ENCODE data around the gene VPS41. TPM values are rescaled to one million over a fixed set of nuclear protein-coding genes. Genes with fewer than 3 reads are reported as not detected.

VPS41 gene
- total and polyA plus RNA-seq, 2 of the 13 experiments (the other 11 are each of a cell fraction or from before 2014, with no cell fraction given) = 12.1 to 43.4 TPM

- Histone ChIP-seq H3K27me3 (ENCODE audit: control insufficient read depth in 1 of 2, insufficient read depth in 2 of 2, low read length in 2 of 2) (no peaks in the 10 kb centered on the region), H3K4me2 (ENCODE audit: low read depth, low read length) (no peak overlapping the region), H3K9ac (ENCODE audit: insufficient read depth, low read depth, low read length) (no peak overlapping the region), H3K36me3 (replicated peaks in 1 of 2; ENCODE audit: control insufficient read depth in 1 of 2, insufficient read depth in 2 of 2, low read length in 2 of 2) (no peaks in the 10 kb centered on the region), H3K9me3 (ENCODE audit: low read length) (no peaks in the 10 kb centered on the region), H3K79me2 (ENCODE audit: insufficient read depth, low read length) (no peaks in the 10 kb centered on the region), H4K20me1 (ENCODE audit: insufficient read depth, low read length) (no peaks in the 10 kb centered on the region), H3K4me3 (replicated peaks in 1 of 3; ENCODE audit: insufficient read depth in 1 of 3, low read depth in 2 of 3, low read length in 3 of 3) (no peak overlapping the region), H3K27ac (ENCODE audit: extremely low read length, insufficient read depth, low read length) (no peak overlapping the region), H2AFZ (ENCODE audit: low read length) (no peak overlapping the region), H3K4me1 (ENCODE audit: insufficient read depth, low read length) (no peaks in the 10 kb centered on the region)
- ChIA-PET CTCF (ENCODE audit: low intra/inter-chr PET ratio, low total read pairs) (no interaction called here), POLR2A (no interaction called here)
- WGBS (ENCODE audit: low lambda C conversion rate) = 64% methylated on average over 3 of the region's 3 CpGs
- intact Hi-C loops (cut with micrococcal nuclease; ENCODE audit: unreplicated experiment) (no loop called here), in situ Hi-C loops (cut with HindIII; ENCODE audit: extremely low pct_ligation_motif_present, low pct_unique_long_range_greater_than_20kb) (no loop called here)
- FAIRE-seq (no peak), ATAC-seq (no peak), DNase-seq (ENCODE audit: low spot score) (no peak)
- TF ChIP-seq ZNF558 (CRISPR knock-in tag; IDR thresholded peaks at IDR 0.05; ENCODE audit: borderline replicate concordance) (no peak), THAP9 (CRISPR knock-in tag; IDR thresholded peaks at IDR 0.05; ENCODE audit: borderline replicate concordance) (no peak), SNAI1 (CRISPR knock-in tag; IDR thresholded peaks at IDR 0.05; ENCODE audit: borderline replicate concordance) (no peak), ZNF260 (CRISPR knock-in tag; IDR thresholded peaks at IDR 0.05; ENCODE audit: borderline replicate concordance, low read depth) (no peak), XBP1 (CRISPR knock-in tag; IDR thresholded peaks at IDR 0.05) (no peak), SSRP1 (CRISPR knock-in tag; IDR thresholded peaks at IDR 0.05) (no peak), ZNF597 (CRISPR knock-in tag; IDR thresholded peaks at IDR 0.05) (no peak), JUN (CRISPR knock-in tag; IDR thresholded peaks at IDR 0.05) (no peak), HNF1A (IDR thresholded peaks at IDR 0.05; ENCODE audit: low read depth) (no peak), HNF1A (CRISPR knock-in tag; IDR thresholded peaks at IDR 0.05; ENCODE audit: borderline replicate concordance) (no peak), ZNF331 (CRISPR knock-in tag; IDR thresholded peaks at IDR 0.05) (no peak)
- BruUV-seq (replicated peaks) = no TSS peak
Observed at GRCh38 chr7:38928506-38928905, 19.5 kb upstream of the VPS41 start.

Measured in HepG2 (cell line).